ENCODE measurements around the gene AGBL4.

AGBL4 gene

GRCh38 chr1:49190138-49190537 is 833.6 kb downstream of the AGBL4 start:
- no peak for TF ChIP-seq CTCF (IDR thresholded peaks at IDR 0.05; ENCODE audit: low read depth, low read length)
- in situ Hi-C loops (cut with HindIII; ENCODE audit: low sequenced_read_pairs) = no loop called here
- no peak for DNase-seq (ENCODE audit: low read depth, low spot score)
- H3K4me3 ChIP-seq (ENCODE audit: low read depth, low read length) = no peak overlapping the region

GRCh38 chr1:49187056-49187455 is 836.7 kb downstream of the AGBL4 start:
- no peak for TF ChIP-seq CTCF (IDR thresholded peaks at IDR 0.05; ENCODE audit: low read depth, low read length)

GRCh38 chr1:49185450-49185980 is 838.2 kb downstream of the AGBL4 start:
- in situ Hi-C loops (cut with HindIII; ENCODE audit: low sequenced_read_pairs) = no loop called here
- no peak overlapping the region for H3K4me3 ChIP-seq (ENCODE audit: low read depth, low read length)
- no peak for TF ChIP-seq CTCF (IDR thresholded peaks at IDR 0.05; ENCODE audit: low read depth, low read length)
- DNase-seq (ENCODE audit: low read depth, low spot score) = no peak

More at GRCh38 chr1:49187056-49187455, 836.7 kb downstream of the AGBL4 start:
- DNase-seq (ENCODE audit: low read depth, low spot score) = no peak
- in situ Hi-C loops (cut with HindIII; ENCODE audit: low sequenced_read_pairs) = no loop called here
- no peak overlapping the region for H3K4me3 ChIP-seq (ENCODE audit: low read depth, low read length)

GRCh38 chr1:49183489-49183888 is 840.3 kb downstream of the AGBL4 start:
- TF ChIP-seq CTCF (IDR thresholded peaks at IDR 0.05; ENCODE audit: low read depth, low read length) = no peak
- no peak overlapping the region for H3K4me3 ChIP-seq (ENCODE audit: low read depth, low read length)
- in situ Hi-C loops (cut with HindIII; ENCODE audit: low sequenced_read_pairs) = no loop called here
- no peak for DNase-seq (ENCODE audit: low read depth, low spot score)

GRCh38 chr1:49181033-49181432 is 842.7 kb downstream of the AGBL4 start:
- no peak for TF ChIP-seq CTCF (IDR thresholded peaks at IDR 0.05; ENCODE audit: low read depth, low read length)

GRCh38 chr1:49171941-49172593 is 851.7 kb downstream of the AGBL4 start:
- no peak overlapping the region for H3K4me3 ChIP-seq (ENCODE audit: low read depth, low read length)
- no peak for TF ChIP-seq CTCF (IDR thresholded peaks at IDR 0.05; ENCODE audit: low read depth, low read length)
- no peak for DNase-seq (ENCODE audit: low read depth, low spot score)
- in situ Hi-C loops (cut with HindIII; ENCODE audit: low sequenced_read_pairs) = no loop called here

More at GRCh38 chr1:49181033-49181432, 842.7 kb downstream of the AGBL4 start:
- H3K4me3 ChIP-seq (ENCODE audit: low read depth, low read length) = no peak overlapping the region
- DNase-seq (ENCODE audit: low read depth, low spot score) = no peak
- in situ Hi-C loops (cut with HindIII; ENCODE audit: low sequenced_read_pairs) = no loop called here
